GM20000 (cell line): ENCODE data around the gene CREB5.

ENCODE experiments used
- DNase-seq: peaks from one replicate; pipeline ENCODE4 v3.0.0; 2012; ENCODE audit warnings: low spot score
- TF ChIP-seq, protein P1 (sequence below): IDR thresholded peaks from 2 replicates; pipeline ENCODE4 v1.5.1; 2012; ENCODE audit warnings: mild to moderate bottlenecking, control low read depth; ENCODE audit errors: extremely low read depth, missing control alignments

The CREB5 gene

DNA sequence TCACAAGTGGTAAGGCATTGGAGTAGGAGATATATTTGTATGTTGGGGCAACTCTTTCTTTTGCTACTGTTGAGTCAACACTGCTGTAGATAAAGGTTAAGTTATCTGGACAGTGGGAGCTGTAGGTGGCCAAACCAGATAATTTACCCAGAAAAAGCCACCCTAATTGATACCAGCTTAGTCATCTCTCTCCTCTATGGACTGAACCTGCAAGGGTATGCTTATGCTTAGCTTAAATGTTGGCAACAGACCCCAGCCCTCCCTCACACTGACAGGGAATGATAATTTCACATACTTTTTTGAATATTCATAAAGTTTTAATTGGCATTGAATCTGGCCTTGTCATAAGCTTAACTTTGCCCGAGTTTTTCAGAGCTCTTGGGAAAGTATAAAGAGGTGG lies 66.3 kb downstream of the CREB5 start:
- TF ChIP-seq, protein P1, sequence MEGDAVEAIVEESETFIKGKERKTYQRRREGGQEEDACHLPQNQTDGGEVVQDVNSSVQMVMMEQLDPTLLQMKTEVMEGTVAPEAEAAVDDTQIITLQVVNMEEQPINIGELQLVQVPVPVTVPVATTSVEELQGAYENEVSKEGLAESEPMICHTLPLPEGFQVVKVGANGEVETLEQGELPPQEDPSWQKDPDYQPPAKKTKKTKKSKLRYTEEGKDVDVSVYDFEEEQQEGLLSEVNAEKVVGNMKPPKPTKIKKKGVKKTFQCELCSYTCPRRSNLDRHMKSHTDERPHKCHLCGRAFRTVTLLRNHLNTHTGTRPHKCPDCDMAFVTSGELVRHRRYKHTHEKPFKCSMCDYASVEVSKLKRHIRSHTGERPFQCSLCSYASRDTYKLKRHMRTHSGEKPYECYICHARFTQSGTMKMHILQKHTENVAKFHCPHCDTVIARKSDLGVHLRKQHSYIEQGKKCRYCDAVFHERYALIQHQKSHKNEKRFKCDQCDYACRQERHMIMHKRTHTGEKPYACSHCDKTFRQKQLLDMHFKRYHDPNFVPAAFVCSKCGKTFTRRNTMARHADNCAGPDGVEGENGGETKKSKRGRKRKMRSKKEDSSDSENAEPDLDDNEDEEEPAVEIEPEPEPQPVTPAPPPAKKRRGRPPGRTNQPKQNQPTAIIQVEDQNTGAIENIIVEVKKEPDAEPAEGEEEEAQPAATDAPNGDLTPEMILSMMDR: no peak
- no peak for DNase-seq

DNA sequence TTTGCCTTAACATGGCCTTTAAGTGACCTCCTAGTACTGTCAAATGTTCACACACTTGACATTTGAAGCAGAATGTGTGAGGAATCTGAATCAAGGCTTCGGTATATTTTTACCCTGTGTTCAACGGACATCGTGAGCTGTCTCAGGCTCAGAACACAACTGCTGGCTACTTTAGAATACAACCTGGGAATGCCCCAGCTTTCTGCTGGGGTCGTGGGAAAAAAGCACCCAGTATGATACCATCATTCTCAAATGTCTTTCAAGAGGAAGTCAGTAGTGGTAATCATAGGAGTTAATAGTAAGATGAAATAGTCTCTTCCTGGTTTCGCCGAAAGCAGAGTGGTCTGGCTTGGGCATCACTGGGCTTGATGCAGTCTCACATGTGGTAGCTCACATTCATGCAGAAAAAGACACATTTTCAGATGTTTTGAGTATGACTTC lies 67.2 kb downstream of the CREB5 start:
- DNase-seq: peak; percentile 65
- TF ChIP-seq, protein P1: no peak

DNA sequence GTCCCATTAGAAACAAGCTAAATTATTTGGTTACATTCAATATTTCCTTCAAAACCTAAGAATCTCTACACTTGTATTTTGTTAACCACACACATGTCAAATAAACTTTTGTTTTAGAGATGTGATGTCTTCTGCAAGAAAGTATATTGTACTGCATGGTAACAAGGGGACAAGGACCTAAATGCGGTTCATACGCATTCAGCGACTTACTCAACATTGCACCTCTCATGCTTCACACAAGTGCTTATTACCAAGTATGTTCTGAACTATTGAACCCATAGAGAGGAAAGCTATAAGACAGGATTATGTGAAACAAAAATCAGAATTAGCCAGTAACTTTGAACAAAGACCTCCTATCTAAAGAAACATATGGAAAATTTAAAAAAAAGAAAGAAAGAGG lies 68.3 kb downstream of the CREB5 start:
- DNase-seq: no peak
- TF ChIP-seq, protein P1: no peak

DNA sequence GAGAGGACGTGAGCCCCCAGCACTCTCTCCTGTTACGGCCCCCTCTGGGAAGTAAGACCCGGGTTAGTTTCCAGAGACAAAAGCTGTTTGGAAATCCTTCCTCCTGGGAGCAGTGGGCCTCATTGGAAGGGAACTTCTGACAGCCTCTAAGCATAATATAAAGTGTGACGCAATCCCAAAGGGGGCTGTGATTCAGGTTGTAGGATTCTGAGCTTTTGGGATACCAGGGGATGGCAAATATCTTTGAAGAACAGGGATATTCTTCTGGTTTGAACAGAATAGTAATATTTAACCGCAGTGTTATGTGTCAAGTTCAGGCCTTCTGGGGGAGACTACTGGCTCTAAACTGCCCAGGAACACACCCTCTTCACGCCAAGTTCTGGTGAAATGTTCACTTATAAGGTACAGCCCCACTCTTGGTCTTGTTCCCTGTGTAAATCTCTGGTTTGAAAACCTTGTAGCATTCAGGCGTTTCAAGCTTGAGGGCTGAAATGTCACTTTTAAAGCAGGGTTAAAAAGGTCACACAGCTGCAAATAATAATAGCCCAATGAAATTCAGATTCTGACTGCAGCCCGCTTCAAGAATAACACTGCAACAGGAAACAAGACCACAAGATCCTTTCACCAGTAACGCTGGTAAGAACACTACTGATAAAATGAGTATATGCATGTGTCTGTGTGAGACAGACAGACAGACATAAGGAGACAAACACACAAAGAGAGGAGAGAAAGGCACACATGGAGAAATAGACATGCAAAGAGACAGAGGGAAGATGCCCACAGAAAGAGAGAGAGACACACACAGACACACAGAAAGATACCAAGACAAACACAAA lies 69.0 kb downstream of the CREB5 start:
- TF ChIP-seq, protein P1: no peak
- DNase-seq: peak; percentile 32

DNA sequence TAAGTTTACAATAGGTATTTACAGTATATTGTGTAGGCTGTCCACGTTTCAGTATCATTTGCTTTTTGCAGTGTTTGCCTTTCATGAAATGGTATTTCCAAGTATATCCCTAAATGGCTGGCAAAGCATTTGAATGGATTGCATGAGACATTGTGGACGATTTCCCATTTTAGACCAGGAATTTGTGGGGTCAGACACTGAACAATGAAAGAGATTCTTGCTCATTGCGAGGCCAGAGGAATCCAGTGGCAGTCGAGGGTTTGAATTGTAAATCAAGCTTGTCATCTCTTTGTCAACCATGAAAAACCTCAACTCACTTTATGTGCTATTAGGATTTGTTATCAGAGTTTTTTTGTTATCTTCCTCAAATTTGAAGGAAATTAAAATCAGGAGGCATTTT lies 70.8 kb downstream of the CREB5 start:
- no peak for DNase-seq
- TF ChIP-seq, protein P1: no peak

DNA sequence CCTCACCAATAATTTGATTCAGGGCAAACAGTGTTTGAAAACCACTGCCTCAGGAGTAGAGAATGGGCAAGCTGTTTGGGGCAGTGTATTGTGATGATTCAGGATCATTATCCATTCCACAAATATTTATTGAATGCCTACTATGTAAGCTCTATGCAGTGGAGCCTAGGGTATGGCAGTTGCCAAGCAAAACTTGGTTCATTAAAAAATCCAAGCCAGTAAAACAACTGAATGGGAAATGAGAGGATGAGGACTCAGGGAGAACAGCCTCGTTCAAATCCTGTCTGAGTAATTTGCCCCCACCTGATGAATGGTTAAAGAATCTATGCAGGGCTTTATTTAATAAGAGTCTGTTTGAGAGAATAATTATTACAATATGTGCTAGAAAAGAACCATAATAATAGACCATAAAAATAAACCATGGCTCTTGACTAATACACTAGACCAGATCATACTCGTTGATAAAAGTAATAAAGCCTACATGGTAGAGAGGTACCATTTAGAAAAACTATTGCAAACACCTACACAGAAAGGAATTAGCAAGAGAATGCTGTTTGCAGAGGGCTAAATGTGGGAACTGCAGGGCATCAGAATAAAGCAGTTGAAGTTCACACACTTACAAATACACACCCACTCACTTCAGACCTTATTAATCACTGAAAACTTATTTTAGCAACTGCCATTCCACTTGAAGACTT lies 71.7 kb downstream of the CREB5 start:
- DNase-seq: no peak

DNA sequence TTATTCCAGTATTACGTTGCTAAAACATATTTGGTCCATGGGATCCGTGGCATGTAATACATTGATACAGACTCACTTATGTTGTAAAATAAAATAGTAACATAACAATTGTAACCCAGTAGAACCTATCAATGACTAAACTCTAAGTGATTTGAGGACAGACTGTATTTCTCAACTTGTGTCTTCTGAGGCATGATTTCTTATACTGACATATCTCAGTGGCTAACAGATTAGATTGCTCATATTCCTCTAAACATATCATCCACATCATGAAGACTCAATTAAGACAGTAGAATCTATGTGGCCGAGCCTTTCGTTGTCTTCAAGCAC lies 72.3 kb downstream of the CREB5 start:
- DNase-seq: no peak
- TF ChIP-seq, protein P1: no peak

More for the DNA sequence above, 71.7 kb downstream of the CREB5 start:
- TF ChIP-seq, protein P1: no peak
